Gastroesophageal sphincter (tissue), 3 donors: ENCODE data around the gene DEFB129.

Source experiments
- POLR2A ChIP-seq, 2 donors: fragments of 450-650 bp; IDR thresholded peaks; one replicate each; pipeline ENCODE4 v1.6.1; 2017; ENCODE audit warnings: antibody characterized with exemption in 2 of 2, mild to moderate bottlenecking in 2 of 2, moderate library complexity in 1 of 2
- TF ChIP-seq, protein P1 (sequence below), 4 experiments: fragments of 200-600 bp in 2 of 4; fragments of 450-650 bp in 2 of 4; sonication (generic) in 1 of 4; IDR thresholded peaks; one replicate each; pipeline ENCODE4 v1.5.1; 2017 to 2019; ENCODE audit warnings: antibody characterized with exemption in 4 of 4, mild to moderate bottlenecking in 2 of 4, moderate library complexity in 2 of 4

- TF ChIP-seq, protein P1, sequence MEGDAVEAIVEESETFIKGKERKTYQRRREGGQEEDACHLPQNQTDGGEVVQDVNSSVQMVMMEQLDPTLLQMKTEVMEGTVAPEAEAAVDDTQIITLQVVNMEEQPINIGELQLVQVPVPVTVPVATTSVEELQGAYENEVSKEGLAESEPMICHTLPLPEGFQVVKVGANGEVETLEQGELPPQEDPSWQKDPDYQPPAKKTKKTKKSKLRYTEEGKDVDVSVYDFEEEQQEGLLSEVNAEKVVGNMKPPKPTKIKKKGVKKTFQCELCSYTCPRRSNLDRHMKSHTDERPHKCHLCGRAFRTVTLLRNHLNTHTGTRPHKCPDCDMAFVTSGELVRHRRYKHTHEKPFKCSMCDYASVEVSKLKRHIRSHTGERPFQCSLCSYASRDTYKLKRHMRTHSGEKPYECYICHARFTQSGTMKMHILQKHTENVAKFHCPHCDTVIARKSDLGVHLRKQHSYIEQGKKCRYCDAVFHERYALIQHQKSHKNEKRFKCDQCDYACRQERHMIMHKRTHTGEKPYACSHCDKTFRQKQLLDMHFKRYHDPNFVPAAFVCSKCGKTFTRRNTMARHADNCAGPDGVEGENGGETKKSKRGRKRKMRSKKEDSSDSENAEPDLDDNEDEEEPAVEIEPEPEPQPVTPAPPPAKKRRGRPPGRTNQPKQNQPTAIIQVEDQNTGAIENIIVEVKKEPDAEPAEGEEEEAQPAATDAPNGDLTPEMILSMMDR (IDR thresholded peaks at IDR 0.05), result no peak
- no peak for TF ChIP-seq POLR2A (IDR thresholded peaks at IDR 0.05)
Measured at GRCh38 chr20:210809-211502, 16.1 kb upstream of the DEFB129 start.
